DMS79 (cell line): ENCODE results near the gene EDDM3A.

Source experiments
- DNase-seq: peaks from one replicate; lab custom pipeline; 2025; lab: John Stamatoyannopoulos, UW

Gene EDDM3A

DNA sequence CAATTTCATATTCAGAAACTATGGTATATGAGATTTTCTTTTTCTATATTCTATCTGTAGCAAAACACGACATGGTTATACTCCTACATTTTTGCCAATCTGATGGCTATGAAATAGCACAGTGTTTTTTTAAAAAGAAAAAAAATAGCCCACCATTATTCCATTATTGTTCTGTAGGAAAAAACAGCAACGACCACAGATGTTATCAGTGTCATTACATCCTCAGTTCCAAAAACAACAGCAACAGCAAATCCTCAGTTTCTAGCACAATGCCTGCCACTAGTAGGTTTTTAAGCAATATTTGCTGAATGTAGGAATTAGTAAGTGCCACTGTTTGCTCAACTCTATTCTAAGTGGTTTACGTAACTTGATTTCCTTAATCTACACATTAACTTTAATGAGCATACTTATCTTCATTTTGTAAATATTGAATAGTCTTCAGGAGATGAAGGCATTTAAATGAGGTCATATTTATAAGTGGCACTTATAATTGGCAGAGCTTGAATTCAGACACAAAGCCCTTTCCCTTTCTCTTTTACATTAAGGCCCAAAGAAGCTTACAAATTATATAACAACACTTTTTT lies 43.6 kb downstream of the EDDM3A start:
- no peak for DNase-seq

DNA sequence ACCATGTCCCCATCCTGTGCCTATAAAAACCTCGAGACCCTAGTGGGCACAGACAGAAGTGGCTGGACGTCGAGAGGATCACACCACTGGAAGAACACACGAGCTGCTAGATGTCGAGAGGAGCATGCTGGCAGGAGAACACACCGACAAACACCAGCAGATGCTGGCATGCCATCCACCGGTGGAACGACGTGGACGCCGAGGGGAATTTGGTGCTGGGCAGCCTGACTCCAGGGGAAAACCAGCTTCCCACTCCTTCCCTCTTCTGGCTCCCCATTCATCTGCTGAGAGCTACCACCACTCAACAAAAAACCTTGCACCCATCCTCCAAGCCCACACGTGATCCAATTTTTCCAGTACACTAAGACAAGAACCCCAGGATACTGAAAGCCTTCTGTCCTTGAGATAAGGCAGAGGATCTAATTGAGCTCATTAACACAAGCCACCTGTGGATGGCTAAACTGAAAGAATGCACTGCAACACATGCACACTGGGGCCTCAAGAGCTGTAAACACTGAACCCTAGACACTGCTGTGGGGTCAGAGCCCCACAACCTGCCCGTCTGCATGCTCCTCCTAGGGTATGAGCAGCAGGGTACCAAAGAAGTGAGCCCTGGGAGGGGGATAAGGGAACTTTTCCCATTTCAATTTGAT lies 44.9 kb downstream of the EDDM3A start:
- DNase-seq, result no peak

DNA sequence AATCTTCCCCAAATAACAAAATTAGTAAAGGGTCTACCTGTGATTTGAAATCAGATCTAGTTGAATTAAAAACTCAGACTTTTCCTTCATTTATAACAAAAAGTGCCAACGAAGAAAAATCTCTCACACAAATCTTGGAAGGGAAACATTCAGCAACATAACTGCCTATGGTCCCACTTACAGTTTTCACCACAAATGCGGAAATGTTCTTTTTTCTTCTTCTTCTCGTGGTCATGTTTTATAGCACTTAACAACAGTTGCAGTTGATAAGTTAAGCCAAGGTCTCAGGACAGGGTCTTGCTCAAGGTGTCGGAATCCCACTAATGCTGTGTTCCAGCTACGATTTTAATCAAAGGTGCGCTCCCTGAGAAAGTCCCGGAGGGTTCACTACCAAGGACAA lies 45.5 kb downstream of the EDDM3A start:
- no peak for DNase-seq

DNA sequence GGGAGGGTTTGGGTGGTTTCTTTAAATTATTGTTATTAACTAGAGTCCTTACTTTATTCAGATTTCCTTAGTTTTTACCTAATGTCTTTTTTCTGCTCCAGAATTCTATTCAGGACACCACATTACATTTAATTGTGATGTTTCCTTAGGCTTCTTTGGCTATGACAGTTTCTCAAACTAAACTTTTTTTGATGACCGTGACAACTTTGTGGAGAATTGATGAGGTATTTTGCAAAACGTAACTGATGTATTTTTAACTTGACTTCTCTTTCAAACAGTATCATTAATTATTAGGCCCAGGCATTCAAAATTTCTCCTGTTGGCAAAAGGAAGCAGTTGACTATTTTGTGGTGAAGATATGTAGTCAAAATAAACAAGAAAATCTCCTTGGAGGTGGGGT lies 45.9 kb downstream of the EDDM3A start:
- no peak for DNase-seq

DNA sequence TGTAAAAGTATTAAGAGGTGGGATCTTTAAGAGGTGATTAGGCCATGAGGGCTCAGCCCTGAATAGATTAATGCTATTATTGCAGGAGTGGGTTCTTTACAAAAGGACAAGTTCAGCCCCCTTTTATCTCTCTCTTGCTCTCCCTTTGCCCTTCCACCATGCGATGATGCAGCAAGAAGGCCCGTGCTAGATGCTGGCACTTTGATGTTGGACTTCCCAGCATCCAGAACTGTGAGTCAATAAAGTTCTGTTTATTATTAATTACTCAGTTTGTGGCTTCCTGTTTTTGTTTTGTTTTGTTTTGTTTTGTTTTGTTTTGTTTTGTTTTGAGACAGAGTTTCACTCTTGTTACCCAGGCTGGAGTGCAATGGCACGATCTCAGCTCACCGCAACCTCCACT lies 46.9 kb downstream of the EDDM3A start:
- DNase-seq, result no peak

DNA sequence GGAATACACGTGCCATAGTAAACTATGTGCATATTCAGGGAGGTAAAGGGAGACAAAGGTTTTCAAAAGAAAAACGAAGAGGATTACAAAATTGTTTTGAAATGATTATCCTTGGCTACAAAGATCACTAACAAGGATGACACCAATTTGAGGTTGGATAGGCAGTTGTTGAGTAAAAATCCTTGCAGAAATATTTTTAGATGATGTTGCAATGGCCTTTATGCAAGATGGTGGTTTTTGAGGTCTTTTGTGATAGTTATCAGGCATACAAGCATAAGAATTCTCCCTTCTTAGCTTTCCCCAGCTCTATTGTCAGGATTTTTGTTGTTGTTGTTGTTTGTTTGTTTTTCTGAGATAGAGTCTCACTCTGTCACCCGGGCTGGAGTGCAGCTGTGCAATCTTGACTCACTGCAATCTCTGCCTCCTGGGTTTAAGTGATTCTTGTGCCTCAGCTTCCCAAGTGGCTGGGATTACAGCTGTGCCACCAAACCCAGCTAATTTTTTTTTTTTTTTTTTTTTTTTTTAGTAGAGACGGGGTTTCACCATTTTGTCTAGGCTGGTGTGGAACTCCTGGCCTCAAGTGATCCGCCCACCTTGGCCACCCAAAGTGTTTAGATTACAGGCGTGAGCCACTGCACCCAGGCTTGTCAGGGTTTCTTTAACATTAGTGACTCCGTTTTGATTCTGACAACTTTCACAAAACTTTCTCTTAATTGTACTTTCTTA lies 49.1 kb downstream of the EDDM3A start:
- DNase-seq, result no peak

DNA sequence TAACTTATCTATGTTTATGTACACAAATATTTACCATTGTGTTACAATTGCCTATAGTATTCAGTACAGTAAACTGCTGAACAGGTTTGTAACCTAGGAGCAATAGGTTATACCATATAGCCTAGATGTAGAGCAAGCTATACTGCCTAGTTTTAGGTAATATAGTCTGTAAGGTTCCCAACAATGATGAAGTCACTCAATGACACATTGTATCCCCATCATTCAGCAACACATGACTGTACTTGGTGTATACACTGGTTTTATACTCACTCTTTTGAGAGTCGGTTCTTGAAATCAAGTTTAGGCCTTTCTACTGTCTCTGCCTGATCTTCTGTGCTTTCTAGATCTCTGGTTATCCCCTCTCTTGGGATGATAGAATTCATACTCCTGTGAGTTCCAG lies 51.5 kb downstream of the EDDM3A start:
- no peak for DNase-seq
